Erythroblast (primary cell): Measurements from ENCODE around the gene CDC5L.

Experiments
- DNase-seq, 2 experiments: peaks; one replicate each; lab custom pipeline; 2025; lab: John Stamatoyannopoulos, UW
- GATA1 ChIP-seq: IDR thresholded peaks from 2 replicates; pipeline ENCODE4 v1.6.1; 2011; ENCODE audit warnings: low read depth, mild to moderate bottlenecking, control low read depth, low read length, moderate library complexity
- POLR2A ChIP-seq: IDR thresholded peaks from 2 replicates; pipeline ENCODE4 v1.6.1; 2011; ENCODE audit warnings: mild to moderate bottlenecking, low read length

Gene CDC5L

GRCh38 chr6:44474190-44474631, 86.7 kb downstream of the CDC5L start:
- TF ChIP-seq POLR2A (no peak), GATA1 (no peak)
- DNase-seq, result no peak

GRCh38 chr6:44474643-44475042, 87.1 kb downstream of the CDC5L start:
- peak; percentile 18 to 39 for DNase-seq
- TF ChIP-seq POLR2A (no peak), GATA1 (no peak)

- TF ChIP-seq POLR2A (no peak), GATA1 (no peak)
- no peak for DNase-seq
Observed at GRCh38 chr6:44475417-44475778, 87.9 kb downstream of the CDC5L start.

- TF ChIP-seq POLR2A, result no peak
- TF ChIP-seq GATA1, result no peak
- DNase-seq, result peak; percentile 76 to 84
Observed at GRCh38 chr6:44475779-44476434, 88.4 kb downstream of the CDC5L start.

GRCh38 chr6:44476849-44477248, 89.3 kb downstream of the CDC5L start:
- DNase-seq, result no peak
- TF ChIP-seq GATA1 (no peak), POLR2A (no peak)

- peak; percentile 73 to 79 for DNase-seq
- no peak for TF ChIP-seq GATA1
- no peak for TF ChIP-seq POLR2A
Observed at GRCh38 chr6:44477293-44477894, 89.9 kb downstream of the CDC5L start.

GRCh38 chr6:44478158-44478557, 90.7 kb downstream of the CDC5L start:
- TF ChIP-seq GATA1, result no peak
- TF ChIP-seq POLR2A, result no peak
- DNase-seq, result no peak

- TF ChIP-seq GATA1, result no peak
- no peak for DNase-seq
Observed at GRCh38 chr6:44478591-44479254, 91.2 kb downstream of the CDC5L start.

- no peak for DNase-seq
- no peak for TF ChIP-seq POLR2A
- TF ChIP-seq GATA1, result no peak
Observed at GRCh38 chr6:44480097-44480541, 92.6 kb downstream of the CDC5L start.

GRCh38 chr6:44481056-44481455, 93.5 kb downstream of the CDC5L start:
- no peak for TF ChIP-seq GATA1
- TF ChIP-seq POLR2A, result no peak

GRCh38 chr6:44481760-44482159, 94.3 kb downstream of the CDC5L start:
- no peak for DNase-seq
- TF ChIP-seq GATA1, result no peak
- TF ChIP-seq POLR2A, result no peak

More at GRCh38 chr6:44481056-44481455, 93.5 kb downstream of the CDC5L start:
- no peak for DNase-seq

GRCh38 chr6:44485601-44486401, 98.3 kb downstream of the CDC5L start:
- no peak for DNase-seq
- TF ChIP-seq GATA1 (no peak), POLR2A (no peak)

GRCh38 chr6:44487002-44487401, 99.5 kb downstream of the CDC5L start:
- TF ChIP-seq POLR2A (no peak), GATA1 (no peak)
- no peak for DNase-seq
